ENCODE results near the gene DEDD2.

Gene DEDD2

DNA sequence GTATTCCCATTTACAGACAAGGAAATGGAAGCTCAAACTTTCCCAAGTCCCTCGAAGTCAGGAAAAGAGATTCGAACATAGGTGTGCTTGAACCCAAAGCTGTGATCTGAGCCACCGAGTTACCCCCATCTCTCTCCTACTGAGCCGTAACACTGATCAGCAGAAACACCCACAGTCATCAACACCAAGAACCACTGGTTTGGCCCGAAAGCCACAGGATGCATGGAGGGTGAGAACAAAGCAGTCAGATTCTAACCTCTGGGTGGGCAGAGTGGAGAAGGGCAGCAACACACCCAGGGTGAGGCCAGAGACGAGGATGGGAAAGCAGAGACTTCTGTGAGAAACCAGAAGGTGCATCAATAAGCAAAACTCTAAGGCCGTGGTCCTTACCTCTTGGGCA is 57.5 kb downstream of the DEDD2 start:
- H3K27me3 ChIP-seq (replicated peaks), result peaks cover 26% of the 10 kb centered on the region
- DNase-seq, result no peak
- TF ChIP-seq, protein P1, sequence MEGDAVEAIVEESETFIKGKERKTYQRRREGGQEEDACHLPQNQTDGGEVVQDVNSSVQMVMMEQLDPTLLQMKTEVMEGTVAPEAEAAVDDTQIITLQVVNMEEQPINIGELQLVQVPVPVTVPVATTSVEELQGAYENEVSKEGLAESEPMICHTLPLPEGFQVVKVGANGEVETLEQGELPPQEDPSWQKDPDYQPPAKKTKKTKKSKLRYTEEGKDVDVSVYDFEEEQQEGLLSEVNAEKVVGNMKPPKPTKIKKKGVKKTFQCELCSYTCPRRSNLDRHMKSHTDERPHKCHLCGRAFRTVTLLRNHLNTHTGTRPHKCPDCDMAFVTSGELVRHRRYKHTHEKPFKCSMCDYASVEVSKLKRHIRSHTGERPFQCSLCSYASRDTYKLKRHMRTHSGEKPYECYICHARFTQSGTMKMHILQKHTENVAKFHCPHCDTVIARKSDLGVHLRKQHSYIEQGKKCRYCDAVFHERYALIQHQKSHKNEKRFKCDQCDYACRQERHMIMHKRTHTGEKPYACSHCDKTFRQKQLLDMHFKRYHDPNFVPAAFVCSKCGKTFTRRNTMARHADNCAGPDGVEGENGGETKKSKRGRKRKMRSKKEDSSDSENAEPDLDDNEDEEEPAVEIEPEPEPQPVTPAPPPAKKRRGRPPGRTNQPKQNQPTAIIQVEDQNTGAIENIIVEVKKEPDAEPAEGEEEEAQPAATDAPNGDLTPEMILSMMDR (IDR thresholded peaks at IDR 0.05; ENCODE audit: low read depth, low read length, missing control alignments), result no peak
- H3K27ac ChIP-seq, result no peak overlapping the region
- in situ Hi-C loops (cut with HindIII; ENCODE audit: low pct_ligation_motif_present, low sequenced_read_pairs), result no loop called here
- no peak overlapping the region for H3K4me3 ChIP-seq (ENCODE audit: low read depth, low read length)
- H3K36me3 ChIP-seq (replicated peaks), result no peaks in the 10 kb centered on the region

DNA sequence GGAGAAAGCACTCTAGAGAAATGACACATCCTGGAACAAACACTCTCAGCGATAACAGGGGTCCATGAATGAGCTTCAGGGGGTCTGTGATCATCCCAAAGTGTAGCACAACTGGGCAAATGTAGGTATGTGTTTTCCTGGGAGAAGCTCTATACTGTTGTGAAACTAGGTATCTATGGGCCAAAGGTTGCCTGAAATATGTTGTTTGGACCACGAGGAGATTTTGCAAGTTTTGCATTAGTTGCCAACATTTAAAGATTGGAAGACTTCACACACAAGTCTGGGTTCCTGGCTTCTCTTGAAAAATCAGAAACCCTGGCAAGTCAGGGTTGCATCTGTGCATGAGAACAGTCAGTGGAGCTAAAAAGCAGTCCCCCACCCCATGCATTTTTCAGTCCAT is 58.6 kb downstream of the DEDD2 start:
- DNase-seq, result no peak
- Histone ChIP-seq H3K4me3 (ENCODE audit: low read depth, low read length) (no peak overlapping the region), H3K27me3 (replicated peaks) (peaks cover 31% of the 10 kb centered on the region), H3K27ac (no peak overlapping the region), H3K36me3 (replicated peaks) (no peaks in the 10 kb centered on the region)
- in situ Hi-C loops (cut with HindIII; ENCODE audit: low pct_ligation_motif_present, low sequenced_read_pairs), result no loop called here
- TF ChIP-seq, protein P1 (IDR thresholded peaks at IDR 0.05; ENCODE audit: low read depth, low read length, missing control alignments), result no peak

DNA sequence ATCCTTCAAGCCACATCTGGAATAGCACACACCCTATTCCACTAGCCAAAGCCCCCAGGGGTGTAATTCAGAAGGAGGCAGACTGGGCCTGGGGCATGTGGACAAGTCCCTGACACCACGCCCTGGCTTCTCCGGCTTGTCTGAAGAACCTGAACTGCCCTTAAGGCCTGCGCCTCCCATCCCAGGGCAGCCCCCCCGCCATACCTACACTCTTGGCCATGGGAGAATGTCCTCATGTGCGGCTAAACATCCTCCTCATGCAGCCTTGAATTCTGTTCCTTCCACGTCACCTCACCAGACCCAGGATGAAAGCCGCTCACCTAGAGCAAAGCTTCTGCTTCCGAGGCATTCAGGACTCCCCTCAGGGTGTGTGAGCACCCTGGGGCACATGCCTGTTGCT is 60.9 kb downstream of the DEDD2 start:
- in situ Hi-C loops (cut with HindIII; ENCODE audit: low pct_ligation_motif_present, low sequenced_read_pairs), result no loop called here
- DNase-seq, result no peak
- Histone ChIP-seq H3K27ac (no peak overlapping the region), H3K27me3 (replicated peaks) (peaks cover 45% of the 10 kb centered on the region), H3K4me3 (ENCODE audit: low read depth, low read length) (no peak overlapping the region), H3K36me3 (replicated peaks) (no peaks in the 10 kb centered on the region)
- TF ChIP-seq, protein P1 (IDR thresholded peaks at IDR 0.05; ENCODE audit: low read depth, low read length, missing control alignments), result no peak

DNA sequence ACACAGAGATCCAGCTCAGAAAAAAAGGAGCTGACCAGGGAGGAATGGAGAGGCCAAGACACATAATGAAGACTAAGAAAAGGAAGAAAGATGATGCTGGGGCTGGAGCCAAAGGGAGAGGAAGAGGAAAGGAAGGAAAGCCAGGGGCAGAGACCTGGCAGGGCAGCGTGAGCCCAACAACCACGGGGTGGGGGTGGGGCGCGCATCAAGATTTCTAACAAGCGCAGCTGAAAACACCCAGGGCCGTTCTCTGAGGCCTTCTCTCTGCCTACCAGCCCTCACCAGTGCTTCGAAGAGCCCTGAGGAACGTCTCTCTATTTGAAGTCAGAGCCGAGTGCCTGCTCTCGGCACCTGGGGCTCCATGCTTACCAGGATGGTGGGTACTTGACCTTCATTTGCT is 61.7 kb downstream of the DEDD2 start:
- no peak overlapping the region for H3K27ac ChIP-seq
- H3K4me3 ChIP-seq (ENCODE audit: low read depth, low read length), result no peak overlapping the region
- H3K27me3 ChIP-seq (replicated peaks), result peaks cover 44% of the 10 kb centered on the region
- H3K36me3 ChIP-seq (replicated peaks), result no peaks in the 10 kb centered on the region
- DNase-seq, result no peak
- in situ Hi-C loops (cut with HindIII; ENCODE audit: low pct_ligation_motif_present, low sequenced_read_pairs), result no loop called here
- TF ChIP-seq, protein P1 (IDR thresholded peaks at IDR 0.05; ENCODE audit: low read depth, low read length, missing control alignments), result no peak

DNA sequence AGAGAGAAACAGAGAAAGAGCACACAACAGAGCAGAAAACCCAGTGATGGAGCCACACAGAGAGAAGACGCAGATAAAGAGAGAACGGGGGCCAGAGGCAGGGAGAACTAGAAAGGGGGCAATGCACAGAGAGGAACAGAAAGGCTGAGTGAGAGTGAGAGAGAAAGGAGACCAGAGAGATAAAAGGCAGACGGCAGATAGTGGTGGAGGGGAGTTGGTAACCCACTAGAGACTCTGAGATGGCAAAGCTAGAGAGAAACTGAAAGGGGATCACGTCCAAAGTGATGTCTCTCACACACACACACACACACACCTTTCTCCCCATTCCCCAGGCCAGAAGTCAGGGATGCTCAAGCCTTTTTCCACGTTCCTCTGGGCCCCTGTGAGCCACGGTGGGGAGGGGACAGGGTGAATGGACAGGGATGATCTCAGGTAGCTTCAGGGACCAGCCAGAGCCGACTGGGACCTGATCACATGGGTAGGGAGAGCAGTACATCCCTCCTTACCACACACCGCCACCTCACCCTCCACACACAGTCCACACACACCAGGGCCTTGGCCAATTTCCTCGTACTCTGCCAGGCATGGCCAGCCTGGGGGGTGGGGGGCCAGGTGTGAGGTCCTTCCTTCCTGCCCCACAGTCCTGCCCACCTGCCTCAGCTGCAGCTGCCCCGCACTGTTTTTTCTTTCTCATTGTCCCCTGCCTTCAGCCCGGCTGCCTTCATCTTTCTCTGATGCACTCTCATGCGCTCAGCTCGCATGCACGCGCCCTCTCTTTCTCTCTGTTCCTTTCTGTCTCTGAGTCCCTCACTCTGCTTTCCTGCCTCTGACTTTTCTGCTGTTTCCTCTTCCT is 62.8 kb downstream of the DEDD2 start:
- no peak overlapping the region for H3K27ac ChIP-seq
- in situ Hi-C loops (cut with HindIII; ENCODE audit: low pct_ligation_motif_present, low sequenced_read_pairs), result no loop called here
- DNase-seq, result no peak
- TF ChIP-seq, protein P1 (IDR thresholded peaks at IDR 0.05; ENCODE audit: low read depth, low read length, missing control alignments), result no peak
- H3K36me3 ChIP-seq (replicated peaks), result no peaks in the 10 kb centered on the region
- H3K27me3 ChIP-seq (replicated peaks), result peaks cover 44% of the 10 kb centered on the region
- H3K4me3 ChIP-seq (ENCODE audit: low read depth, low read length), result no peak overlapping the region
